GM19035 (cell line): ENCODE results near the gene TRPV6.

ENCODE experiments used
- ATAC-seq: cut with Tn5 transposase; IDR thresholded peaks from one replicate; pipeline ENCODE4 v1.9.1; 2021; ENCODE audit not compliant: unreplicated experiment

The TRPV6 gene

GRCh38 chr7:142885311-142886230 lies at the start of gene TRPV6:
Gene TRPV6 (minus strand): TSS chr7:142885745.
- ATAC-seq, result no peak

DNA sequence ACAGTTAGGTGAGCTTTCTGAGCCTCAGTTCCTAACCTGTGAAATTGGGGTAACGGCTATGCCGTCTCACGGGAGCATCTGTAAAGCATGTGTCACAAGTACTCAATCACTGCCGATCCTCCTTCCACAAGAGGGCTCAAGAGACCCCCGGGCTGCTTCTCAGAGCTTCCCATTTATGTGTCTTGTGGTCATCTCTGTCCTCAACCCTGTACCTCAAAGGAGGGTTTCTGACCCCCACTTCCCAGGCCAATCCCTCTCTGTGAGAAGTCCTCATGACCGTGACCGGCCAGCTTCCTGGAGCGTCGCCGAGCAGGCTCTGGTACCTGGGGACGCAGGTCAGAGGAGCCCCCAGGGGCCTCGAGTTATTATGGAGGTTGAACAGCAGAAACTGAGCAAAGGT lies 48.5 kb upstream of the TRPV6 start:
- no peak for ATAC-seq

- no peak for ATAC-seq
Measured at GRCh38 chr7:142933624-142934023, 48.1 kb upstream of the TRPV6 start, which contains the start of gene TRPV5. Gene TRPV5 (minus strand): TSS chr7:142933746. CDS start chr7:142933459, 287 bp downstream.

- ATAC-seq, result no peak
Measured at GRCh38 chr7:142933092-142933475, 47.5 kb upstream of the TRPV6 start.

DNA sequence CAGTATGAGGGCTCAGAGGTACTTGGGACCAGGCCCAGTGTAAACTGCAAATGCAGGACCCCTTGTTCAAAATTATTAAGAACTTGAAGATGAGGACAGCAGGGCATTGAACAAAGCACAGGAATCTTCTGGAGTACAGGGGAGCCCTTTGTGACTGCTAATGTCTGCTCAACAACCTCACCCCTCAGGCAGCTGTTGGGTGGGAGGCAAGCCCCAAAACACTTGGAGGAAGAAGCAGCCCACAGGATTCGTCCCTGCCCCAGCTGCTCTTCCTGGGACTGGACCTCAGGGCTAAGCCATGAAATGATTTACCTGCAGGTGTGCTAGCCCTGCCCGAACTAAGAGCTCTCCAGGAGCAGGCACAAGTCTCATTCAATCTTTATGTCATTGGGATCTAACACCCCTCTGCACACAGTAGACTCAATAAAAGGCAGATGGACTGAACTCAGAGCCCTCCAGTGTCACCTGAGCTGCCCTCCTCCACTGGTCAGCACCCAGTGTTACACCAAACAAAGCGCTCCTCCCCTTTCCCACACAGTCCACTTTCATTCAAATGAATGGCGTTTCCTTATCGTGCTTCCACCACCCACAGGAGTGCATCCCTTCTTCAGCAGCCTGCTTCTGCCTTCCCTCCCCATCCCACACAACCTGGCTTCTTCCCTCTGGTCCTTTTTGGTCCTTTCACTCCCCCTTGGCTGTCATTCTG lies 47.0 kb upstream of the TRPV6 start:
- ATAC-seq, result no peak

- ATAC-seq, result no peak
Measured at GRCh38 chr7:142930126-142930730, 44.7 kb upstream of the TRPV6 start.

DNA sequence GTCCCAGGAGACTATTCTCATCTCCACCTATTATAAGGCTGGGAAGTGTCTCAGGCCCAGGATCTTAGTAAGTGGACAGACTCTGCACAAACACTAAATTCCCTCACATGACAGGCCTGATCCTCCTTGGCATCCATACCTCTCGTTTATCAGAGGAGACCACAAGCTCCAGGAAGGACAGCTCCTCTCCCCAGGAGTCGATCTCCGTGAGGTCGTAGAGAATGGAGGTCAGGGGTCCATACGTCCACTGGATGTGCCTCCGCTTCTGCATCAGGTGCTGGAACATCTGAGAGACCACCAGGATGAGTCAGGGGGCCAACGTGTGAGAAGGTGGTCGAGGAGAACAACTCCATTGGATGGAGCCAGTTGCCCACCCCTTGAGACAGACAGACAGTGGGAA lies 42.4 kb upstream of the TRPV6 start:
- no peak for ATAC-seq

DNA sequence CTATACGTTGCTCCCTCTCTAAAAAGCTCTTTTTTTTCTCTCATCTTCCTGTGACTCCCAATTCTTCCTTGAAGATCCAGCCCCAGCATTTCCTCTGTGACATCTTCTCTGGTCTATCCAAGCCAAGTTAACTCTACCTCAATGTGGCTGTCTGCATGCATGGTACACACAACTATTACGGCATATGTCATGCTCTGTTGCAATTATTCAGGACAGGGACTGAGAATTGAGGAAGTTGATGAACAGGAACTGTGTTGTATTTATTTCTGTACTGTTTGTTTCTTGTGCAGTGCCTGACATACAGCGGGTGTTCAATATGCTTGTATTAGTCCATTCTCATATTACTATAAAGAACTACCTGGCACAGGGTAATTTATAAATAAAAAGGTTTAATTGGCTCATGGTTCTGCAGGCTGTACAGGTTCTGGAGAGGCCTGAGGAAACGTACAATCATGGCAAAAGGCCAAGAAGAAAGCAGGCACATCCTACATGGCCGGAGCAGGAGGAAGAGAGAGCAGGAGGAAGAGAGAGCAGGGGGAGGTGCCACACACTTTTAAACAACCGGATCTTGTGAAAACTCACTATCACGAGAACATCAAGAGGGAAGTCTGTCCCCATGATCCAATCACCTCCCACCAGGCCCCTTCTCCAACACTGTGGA lies 41.7 kb upstream of the TRPV6 start:
- no peak for ATAC-seq

GRCh38 chr7:142925413-142925812 lies 39.9 kb upstream of the TRPV6 start:
- ATAC-seq, result no peak

DNA sequence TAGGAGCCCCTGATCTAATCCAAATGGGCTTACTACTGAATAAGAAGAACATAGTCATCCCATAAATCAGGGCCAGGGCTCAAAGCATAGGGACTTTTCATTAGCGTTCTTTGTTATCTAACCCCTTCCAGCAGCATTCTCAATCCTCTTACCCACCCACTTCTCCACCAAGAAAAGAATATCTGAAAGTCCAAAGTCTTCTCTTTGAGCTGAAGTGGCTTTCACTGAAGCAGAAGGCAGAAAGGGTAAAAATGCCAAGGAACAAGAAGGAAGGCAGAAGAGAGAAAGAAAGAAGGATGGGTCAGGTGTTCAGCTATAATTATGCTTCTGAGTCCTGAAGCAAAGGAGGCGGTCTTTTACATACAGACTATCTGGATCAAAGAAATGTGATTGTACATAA lies 37.8 kb upstream of the TRPV6 start:
- ATAC-seq, result no peak

- ATAC-seq, result no peak
Measured at GRCh38 chr7:142919656-142920055, 34.1 kb upstream of the TRPV6 start.

- ATAC-seq, result no peak
Measured at GRCh38 chr7:142918901-142919300, 33.4 kb upstream of the TRPV6 start.

DNA sequence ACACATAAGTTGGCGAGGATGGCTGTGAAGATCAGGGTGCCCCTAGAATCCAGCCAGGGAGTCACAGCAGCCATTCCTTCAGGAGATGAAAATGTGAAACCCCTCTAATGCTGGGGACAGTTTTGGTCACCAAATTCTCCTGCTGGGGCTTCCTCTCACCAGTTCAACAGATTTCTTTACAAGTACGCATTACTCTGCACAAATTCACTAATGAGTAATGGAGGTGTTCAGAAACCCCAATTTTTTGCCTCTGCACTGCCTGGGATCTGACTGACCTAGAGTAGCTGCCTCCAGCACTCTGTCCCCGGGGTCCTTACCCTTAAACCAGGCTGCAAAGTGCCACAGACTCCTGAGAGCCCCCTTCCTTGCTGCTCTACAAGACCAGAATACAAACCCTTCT lies 31.9 kb upstream of the TRPV6 start:
- ATAC-seq, result no peak

- ATAC-seq, result no peak
Measured at GRCh38 chr7:142916508-142916907, 31.0 kb upstream of the TRPV6 start.

DNA sequence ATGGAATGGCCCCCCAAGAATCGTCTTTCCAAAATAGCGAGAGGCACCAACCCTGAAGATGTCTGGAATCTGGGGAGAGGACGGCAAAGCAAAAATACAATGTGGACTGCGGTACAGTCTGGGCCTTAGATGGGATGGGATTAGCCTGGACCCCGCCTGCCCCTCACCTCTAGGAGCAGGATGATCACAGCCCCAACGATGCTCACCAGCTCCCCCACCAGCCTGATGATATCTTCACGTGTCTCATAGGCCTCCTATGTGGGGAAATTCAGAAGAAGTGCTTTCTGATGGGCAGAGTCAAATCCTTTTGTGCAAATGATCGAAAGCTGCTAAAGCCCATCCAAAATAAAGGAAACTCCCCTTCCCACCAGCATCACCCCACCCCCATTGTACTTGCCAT lies 29.8 kb upstream of the TRPV6 start:
- ATAC-seq, result no peak

DNA sequence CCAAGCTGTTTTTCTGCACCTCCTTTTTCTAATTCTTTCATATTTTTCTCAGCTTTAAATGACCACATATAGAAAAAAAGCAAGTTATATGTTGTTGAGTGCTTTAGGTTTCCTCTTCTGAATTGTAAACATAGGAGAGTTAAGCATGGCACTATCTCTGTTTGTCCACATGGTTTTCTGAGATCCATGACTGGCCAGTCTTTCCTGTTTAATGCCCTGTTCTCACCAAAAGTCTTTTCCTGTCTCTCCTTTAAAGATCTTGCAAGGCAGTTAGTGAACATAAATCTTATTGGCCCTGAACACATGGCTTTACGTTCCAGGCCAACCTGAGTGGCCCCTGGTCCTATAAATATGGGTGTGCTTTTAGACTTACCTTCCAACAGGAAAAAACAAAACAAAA lies 28.6 kb upstream of the TRPV6 start:
- no peak for ATAC-seq

DNA sequence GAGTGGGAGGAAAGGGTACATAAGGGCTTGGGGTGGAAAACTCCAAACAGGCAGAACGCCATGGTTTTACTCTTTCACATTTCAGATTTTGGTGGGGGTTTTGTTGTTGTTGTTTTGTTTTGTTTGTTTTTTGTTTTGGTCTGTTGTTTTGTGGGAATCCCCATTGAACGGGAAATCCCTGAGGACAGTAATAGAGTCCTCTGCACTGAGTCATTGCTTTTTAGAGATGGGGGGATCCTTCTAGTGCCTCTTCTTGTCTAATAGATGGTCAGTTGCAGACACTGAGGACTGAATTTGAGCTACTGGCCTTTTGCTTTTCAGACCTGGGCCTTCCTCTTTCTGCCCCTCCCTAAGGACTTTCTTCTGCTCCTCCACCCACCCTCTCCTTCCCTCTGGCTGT lies 28.0 kb upstream of the TRPV6 start:
- ATAC-seq, result no peak

GRCh38 chr7:142913051-142913450 lies 27.5 kb upstream of the TRPV6 start:
- ATAC-seq, result no peak

GRCh38 chr7:142910481-142910880 lies 24.9 kb upstream of the TRPV6 start:
- no peak for ATAC-seq

- no peak for ATAC-seq
Measured at GRCh38 chr7:142910031-142910433, 24.5 kb upstream of the TRPV6 start.
